ENCODE results near the gene KCNQ1.

DNA sequence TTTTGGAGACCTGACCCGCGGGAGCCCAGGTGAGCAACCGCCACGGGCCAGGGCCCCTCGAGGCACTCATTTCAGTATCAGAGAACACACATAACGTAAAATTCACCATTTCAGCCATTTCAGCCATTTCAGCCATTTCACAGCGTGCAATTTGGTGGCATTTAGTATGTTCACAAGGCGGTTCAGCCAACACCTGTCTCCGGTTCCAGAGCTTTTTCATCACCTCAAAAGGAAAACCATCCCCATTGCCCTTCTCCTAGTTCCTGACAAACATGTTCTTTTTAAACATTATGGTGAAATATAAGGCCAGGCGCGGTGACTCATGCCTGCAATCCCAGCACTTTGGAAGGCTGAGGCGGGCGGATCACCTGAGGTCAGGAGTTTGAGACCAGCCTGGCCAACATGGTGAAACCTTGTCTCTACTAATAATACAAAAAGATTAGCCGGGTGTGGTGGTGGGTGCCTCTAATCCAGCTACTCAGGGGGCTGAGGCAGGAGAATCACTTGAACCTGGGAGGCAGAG, 119.3 kb downstream of the KCNQ1 start:
- no peak for TF ChIP-seq POLR2A (IDR thresholded peaks at IDR 0.05)
- TF ChIP-seq, protein P1, sequence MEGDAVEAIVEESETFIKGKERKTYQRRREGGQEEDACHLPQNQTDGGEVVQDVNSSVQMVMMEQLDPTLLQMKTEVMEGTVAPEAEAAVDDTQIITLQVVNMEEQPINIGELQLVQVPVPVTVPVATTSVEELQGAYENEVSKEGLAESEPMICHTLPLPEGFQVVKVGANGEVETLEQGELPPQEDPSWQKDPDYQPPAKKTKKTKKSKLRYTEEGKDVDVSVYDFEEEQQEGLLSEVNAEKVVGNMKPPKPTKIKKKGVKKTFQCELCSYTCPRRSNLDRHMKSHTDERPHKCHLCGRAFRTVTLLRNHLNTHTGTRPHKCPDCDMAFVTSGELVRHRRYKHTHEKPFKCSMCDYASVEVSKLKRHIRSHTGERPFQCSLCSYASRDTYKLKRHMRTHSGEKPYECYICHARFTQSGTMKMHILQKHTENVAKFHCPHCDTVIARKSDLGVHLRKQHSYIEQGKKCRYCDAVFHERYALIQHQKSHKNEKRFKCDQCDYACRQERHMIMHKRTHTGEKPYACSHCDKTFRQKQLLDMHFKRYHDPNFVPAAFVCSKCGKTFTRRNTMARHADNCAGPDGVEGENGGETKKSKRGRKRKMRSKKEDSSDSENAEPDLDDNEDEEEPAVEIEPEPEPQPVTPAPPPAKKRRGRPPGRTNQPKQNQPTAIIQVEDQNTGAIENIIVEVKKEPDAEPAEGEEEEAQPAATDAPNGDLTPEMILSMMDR (IDR thresholded peaks at IDR 0.05) = no peak
- no peak for TF ChIP-seq POLR2AphosphoS5 (IDR thresholded peaks at IDR 0.05)

Data from gastroesophageal sphincter (tissue), 3 donors.